ENCODE measurements around the gene SELPLG. TPM values are rescaled to one million over a fixed set of nuclear protein-coding genes. Genes with fewer than 3 reads are reported as not detected.
A peak's percentile ranks its signal among the peaks of the same experiment; 100 is the strongest.

Gene SELPLG
- total RNA-seq, 1 donor from 2014 or later, result not detected

DNA sequence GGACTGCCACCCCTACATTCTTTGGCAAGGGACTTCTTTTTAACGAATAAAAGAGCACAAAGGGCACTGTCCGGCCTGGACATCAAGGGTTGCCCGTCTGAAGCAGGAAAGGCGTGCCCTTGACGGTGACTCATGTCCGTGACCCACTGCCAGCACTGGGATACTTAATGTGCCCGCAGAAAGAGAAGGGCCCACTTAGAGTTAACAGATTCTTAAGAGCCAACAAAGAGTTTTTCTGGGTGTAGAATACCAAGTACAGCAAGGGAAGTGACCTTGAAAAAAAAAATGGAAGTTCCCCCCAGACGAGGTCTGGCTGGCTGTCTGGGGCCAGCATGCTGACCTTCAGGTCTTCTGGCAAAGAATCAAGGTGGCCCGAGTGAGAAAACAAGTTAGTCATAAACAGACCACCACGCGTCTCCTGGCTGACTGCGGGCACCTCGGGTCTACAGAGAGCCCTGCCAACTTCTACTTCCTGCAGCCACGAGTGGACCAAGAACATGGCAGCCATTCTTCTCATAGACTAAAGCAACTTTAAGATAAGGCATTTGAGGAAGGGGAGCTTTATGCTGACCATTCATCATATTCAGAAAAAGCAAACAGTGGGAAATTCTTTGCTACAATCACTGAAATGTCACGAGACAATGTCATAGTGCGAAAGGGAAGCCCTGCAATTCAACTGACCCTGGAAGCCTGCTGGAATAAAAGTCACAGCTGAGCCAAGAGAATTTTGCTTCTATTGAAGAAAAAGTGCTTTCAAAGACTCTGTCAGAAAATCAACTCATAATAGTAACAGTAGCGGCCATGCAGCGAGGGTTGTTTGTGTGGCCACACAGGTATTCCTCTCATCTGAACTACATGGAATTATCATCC, 10.5 kb upstream of the SELPLG start:
- Mint-ChIP-seq H3K27ac (no peak overlapping the region), H3K36me3 (peaks cover 14% of the 10 kb centered on the region), H3K27me3 (ENCODE audit: low read depth) (no peaks in the 10 kb centered on the region), H3K4me1 (peaks cover 22% of the 10 kb centered on the region), H3K9me3 (no peaks in the 10 kb centered on the region), H3K4me3 (no peak overlapping the region)
- DNase-seq (ENCODE audit: low spot score in 2 of 2, unreplicated experiment in 2 of 2), result no peak
- TF ChIP-seq, protein P1, sequence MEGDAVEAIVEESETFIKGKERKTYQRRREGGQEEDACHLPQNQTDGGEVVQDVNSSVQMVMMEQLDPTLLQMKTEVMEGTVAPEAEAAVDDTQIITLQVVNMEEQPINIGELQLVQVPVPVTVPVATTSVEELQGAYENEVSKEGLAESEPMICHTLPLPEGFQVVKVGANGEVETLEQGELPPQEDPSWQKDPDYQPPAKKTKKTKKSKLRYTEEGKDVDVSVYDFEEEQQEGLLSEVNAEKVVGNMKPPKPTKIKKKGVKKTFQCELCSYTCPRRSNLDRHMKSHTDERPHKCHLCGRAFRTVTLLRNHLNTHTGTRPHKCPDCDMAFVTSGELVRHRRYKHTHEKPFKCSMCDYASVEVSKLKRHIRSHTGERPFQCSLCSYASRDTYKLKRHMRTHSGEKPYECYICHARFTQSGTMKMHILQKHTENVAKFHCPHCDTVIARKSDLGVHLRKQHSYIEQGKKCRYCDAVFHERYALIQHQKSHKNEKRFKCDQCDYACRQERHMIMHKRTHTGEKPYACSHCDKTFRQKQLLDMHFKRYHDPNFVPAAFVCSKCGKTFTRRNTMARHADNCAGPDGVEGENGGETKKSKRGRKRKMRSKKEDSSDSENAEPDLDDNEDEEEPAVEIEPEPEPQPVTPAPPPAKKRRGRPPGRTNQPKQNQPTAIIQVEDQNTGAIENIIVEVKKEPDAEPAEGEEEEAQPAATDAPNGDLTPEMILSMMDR (IDR thresholded peaks at IDR 0.05; ENCODE audit: unreplicated experiment), result no peak

DNA sequence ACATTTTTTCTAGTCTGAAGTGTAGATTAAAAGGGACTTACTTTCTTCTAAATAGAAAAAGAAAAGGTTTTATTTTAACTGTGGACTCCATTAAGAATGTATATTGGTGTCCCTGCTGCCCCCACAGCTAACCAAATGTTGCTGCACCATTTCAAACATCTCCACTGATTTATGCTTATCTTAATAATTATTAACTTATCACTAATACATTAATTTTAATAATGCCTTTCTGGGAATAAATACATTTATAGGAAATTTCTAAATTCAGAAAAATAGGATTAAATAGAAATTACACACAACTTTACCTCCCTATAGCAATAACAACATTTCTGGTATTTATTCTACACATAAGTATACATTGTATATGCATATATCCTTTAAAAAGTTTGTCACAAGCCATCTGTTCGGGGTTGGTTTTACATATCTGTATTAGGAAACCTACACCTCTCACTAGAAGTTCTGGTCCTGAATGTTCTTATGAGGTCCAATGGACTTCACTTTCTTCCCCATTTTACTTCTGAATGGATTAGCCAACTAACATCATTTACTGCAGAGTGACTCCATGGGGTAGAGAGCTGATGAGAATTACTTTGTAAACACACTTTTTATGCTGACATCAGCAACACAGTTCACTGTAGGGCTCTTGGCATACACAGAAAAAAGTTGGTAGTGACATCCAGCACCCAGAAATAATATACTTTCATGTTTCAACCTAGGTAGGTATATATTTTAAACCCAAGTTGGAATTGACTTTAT, 9.4 kb upstream of the SELPLG start:
- Mint-ChIP-seq H3K4me1 (peaks cover 28% of the 10 kb centered on the region), H3K27ac (no peak overlapping the region), H3K9me3 (no peaks in the 10 kb centered on the region), H3K4me3 (no peak overlapping the region), H3K27me3 (ENCODE audit: low read depth) (no peaks in the 10 kb centered on the region), H3K36me3 (peaks cover 7% of the 10 kb centered on the region)
- TF ChIP-seq, protein P1 (IDR thresholded peaks at IDR 0.05; ENCODE audit: unreplicated experiment), result no peak
- no peak for DNase-seq (ENCODE audit: low spot score in 2 of 2, unreplicated experiment in 2 of 2)

DNA sequence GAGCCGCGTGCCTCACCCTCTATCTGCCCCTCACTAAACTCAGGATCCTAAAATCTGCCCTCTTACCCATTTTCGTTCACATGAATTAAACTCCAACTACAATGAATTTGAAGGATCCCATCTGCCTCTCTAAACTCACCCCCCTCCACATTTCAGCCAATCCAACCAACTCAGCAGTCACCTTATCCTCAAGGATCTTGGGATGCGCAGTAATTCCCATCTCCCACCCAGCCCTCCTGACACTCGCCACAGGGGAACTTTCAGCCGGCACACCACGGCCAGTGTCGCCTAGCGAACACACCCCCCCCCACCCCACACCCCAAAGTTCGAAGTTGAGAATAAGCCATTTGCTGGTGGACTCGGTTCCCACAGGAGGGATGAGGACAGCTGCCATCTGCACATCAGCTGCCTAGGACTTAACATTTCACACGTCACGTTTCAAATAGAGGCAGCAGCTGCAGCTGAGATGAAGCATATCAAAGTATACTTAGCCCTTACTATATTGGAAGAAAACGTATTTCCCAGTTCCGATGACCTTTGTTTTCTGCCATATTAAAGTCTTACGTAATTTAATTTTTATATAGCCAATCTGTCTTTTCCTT, 8.7 kb upstream of the SELPLG start:
- Mint-ChIP-seq H3K27me3 (ENCODE audit: low read depth) (no peaks in the 10 kb centered on the region), H3K27ac (no peak overlapping the region), H3K36me3 (peaks cover 7% of the 10 kb centered on the region), H3K4me1 (peaks cover 32% of the 10 kb centered on the region), H3K4me3 (no peak overlapping the region), H3K9me3 (no peaks in the 10 kb centered on the region)
- DNase-seq (ENCODE audit: low spot score in 2 of 2, unreplicated experiment in 2 of 2), result no peak
- TF ChIP-seq, protein P1 (IDR thresholded peaks at IDR 0.05; ENCODE audit: unreplicated experiment), result no peak

DNA sequence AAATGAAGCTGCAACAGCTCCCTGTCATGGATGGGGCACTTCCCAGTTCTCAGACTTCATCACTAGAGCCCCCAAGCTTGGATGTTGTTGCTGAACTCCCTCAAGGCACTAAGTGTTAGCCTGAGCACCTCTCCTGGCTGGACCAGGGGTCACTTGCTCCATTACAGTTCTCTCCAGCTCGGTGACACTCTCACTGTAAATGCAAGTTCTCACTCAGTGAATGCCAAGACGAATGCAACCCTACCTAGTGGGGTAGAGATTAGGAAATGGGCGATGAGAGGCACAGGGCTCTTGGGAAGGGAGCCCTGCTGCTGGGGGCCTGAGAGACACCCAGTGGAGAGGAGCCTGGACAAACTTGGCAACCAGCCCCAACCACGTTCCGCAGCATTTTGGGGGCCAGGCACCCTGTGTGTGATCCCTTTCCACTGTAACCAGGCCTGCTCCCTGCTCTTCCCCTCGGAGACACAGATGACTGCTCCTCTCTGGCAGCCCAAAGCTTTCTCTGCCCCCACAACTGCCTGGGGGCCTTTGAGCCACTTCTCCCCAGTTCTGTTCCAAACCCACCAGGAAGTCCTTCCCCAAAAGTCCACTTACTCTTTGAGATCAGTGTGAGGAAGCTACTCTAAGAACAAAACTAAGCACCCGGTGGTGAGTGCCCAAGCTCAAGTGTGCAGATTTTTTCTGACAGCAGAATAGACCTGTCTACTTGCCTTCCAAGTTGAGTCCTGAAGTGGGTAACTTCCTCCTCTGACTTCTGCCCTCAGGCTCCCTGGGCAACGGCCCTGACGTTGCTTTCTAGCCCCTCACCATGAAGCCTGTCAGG, 8.0 kb upstream of the SELPLG start:
- DNase-seq (ENCODE audit: low spot score in 2 of 2, unreplicated experiment in 2 of 2), result no peak
- H3K27me3 Mint-ChIP-seq (ENCODE audit: low read depth), result no peaks in the 10 kb centered on the region
- no peaks in the 10 kb centered on the region for H3K9me3 Mint-ChIP-seq
- peak overlapping the region; percentile 30 for H3K27ac Mint-ChIP-seq
- TF ChIP-seq, protein P1 (IDR thresholded peaks at IDR 0.05; ENCODE audit: unreplicated experiment), result no peak
- H3K36me3 Mint-ChIP-seq, result peaks cover 7% of the 10 kb centered on the region
- peaks cover 30% of the 10 kb centered on the region for H3K4me1 Mint-ChIP-seq
- no peak overlapping the region for H3K4me3 Mint-ChIP-seq

DNA sequence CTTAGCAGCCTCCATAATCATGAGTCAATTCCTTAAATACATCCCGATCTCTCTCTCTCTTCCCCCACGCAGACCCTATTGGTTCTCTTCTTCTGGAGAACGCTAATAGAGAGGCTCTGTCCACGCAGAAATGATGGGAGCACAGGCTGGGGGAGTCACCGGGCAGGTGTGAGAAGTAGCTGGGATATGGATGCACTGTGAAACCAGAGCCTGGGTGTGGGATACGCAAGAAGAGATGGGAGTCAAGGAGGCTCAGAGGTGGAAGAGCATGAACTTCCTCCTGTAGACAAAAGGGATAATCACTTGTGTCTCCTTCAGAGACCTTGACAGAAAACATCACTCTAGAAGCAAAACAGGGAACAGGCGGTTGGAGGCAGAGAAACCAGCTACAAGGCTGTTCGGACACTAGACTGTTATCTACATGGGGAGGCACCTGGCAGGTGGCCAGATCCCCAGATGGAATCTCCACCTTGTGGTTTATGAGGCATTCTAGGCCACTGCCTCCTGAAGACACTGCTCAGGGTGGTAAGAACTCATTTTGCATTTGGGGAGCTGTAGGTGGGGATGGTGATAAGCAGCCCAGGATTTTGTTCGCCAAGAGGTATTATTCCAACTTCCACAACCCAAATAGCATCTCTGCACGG, 7.2 kb upstream of the SELPLG start:
- TF ChIP-seq, protein P1 (IDR thresholded peaks at IDR 0.05; ENCODE audit: unreplicated experiment), result no peak

More for the DNA sequence above, 7.2 kb upstream of the SELPLG start:
- no peaks in the 10 kb centered on the region for H3K9me3 Mint-ChIP-seq
- peaks cover 7% of the 10 kb centered on the region for H3K36me3 Mint-ChIP-seq
- no peak overlapping the region for H3K4me3 Mint-ChIP-seq
- H3K27me3 Mint-ChIP-seq (ENCODE audit: low read depth), result no peaks in the 10 kb centered on the region
- H3K4me1 Mint-ChIP-seq, result peaks cover 32% of the 10 kb centered on the region
- H3K27ac Mint-ChIP-seq, result no peak overlapping the region
- no peak for DNase-seq (ENCODE audit: low spot score in 2 of 2, unreplicated experiment in 2 of 2)

Measured in mesothelial cell of epicardium (in vitro differentiated cells).